ENCODE results near the gene POGLUT3. TPM values are rescaled to one million over a fixed set of nuclear protein-coding genes. Genes with fewer than 3 reads are reported as not detected.

Gene POGLUT3
- total RNA-seq, 4 donors from 2014 or later: 17.7 to 36.4 (median 22.1) TPM

GRCh38 chr11:108501396-108501795, 3.2 kb upstream of the POGLUT3 start:
- no peak for TF ChIP-seq CTCF (IDR thresholded peaks at IDR 0.05)
- ATAC-seq (ENCODE audit: low FRiP score): no peak
- DNase-seq (ENCODE audit: low spot score): no peak

GRCh38 chr11:108500721-108501120, 2.5 kb upstream of the POGLUT3 start:
- no peak for DNase-seq (ENCODE audit: low spot score)
- no peak for ATAC-seq (ENCODE audit: low FRiP score)
- TF ChIP-seq CTCF (IDR thresholded peaks at IDR 0.05): no peak

GRCh38 chr11:108500169-108500568, 2.0 kb upstream of the POGLUT3 start:
- TF ChIP-seq CTCF (IDR thresholded peaks at IDR 0.05): no peak
- DNase-seq (ENCODE audit: low spot score) (no peak), ATAC-seq (ENCODE audit: low FRiP score) (no peak)

- DNase-seq (ENCODE audit: low spot score) (no peak), ATAC-seq (ENCODE audit: low FRiP score) (no peak)
- no peak for TF ChIP-seq CTCF (IDR thresholded peaks at IDR 0.05)
Observed at GRCh38 chr11:108498816-108499408, 728 bp upstream of the POGLUT3 start.

GRCh38 chr11:108497317-108498045, 703 bp downstream of the POGLUT3 start:
- ATAC-seq (ENCODE audit: low FRiP score) (peak; percentile 100), DNase-seq (ENCODE audit: low spot score) (peak; percentile 67)
- TF ChIP-seq CTCF (IDR thresholded peaks at IDR 0.05): no peak

- no peak for TF ChIP-seq CTCF (IDR thresholded peaks at IDR 0.05)
- ATAC-seq (ENCODE audit: low FRiP score): no peak
- no peak for DNase-seq (ENCODE audit: low spot score)
Observed at GRCh38 chr11:108496643-108497256, 1.4 kb downstream of the POGLUT3 start.

Measured in omental fat pad (tissue), 4 donors.